ENCODE results near the gene CSRP1. TPM values are rescaled to one million over a fixed set of nuclear protein-coding genes. Genes with fewer than 3 reads are reported as not detected.
A peak's percentile ranks its signal among the peaks of the same experiment; 100 is the strongest.

The CSRP1 gene
- total and polyA plus RNA-seq, 2 of the 13 experiments (the other 11 are each of a cell fraction or from before 2014, with no cell fraction given): 17.7 to 68.9 TPM

DNA sequence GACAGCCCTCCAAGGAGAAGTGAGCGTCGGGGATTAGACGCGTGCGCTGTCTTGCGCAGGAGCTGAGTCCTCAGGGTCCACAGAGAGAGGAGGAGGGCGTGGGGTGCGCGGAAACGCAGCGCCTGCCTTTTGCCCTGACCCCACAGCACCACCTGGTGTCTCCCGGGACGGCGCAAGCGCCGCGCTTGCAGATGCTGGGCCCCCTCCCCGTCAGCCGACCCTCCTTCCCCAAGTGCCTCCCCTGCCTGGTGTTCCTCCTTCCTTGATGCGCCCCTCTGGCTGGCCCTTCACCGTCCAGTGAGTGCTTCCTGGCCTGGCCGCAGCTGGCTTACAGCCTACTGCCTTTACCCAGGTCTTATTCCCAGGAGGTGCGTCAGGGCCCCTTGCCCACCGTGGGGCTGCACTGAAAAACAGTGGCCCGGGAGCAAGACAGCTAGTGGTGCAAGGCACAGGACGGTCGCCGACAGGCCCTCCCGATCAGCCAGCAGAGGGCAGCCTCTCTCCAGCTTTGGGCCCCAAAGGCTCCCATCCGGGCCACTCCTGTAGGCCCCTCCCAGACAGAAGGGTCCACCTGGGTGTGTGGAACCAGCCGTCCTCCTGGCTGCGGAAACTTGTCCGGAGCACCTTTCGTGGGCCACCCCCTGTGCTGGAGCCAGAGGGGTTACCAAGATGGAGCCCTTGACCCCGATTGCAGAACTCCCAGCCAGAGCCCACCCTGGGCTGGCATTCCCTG, 25.0 kb downstream of the CSRP1 start (continued):
- TF ChIP-seq, protein P1, sequence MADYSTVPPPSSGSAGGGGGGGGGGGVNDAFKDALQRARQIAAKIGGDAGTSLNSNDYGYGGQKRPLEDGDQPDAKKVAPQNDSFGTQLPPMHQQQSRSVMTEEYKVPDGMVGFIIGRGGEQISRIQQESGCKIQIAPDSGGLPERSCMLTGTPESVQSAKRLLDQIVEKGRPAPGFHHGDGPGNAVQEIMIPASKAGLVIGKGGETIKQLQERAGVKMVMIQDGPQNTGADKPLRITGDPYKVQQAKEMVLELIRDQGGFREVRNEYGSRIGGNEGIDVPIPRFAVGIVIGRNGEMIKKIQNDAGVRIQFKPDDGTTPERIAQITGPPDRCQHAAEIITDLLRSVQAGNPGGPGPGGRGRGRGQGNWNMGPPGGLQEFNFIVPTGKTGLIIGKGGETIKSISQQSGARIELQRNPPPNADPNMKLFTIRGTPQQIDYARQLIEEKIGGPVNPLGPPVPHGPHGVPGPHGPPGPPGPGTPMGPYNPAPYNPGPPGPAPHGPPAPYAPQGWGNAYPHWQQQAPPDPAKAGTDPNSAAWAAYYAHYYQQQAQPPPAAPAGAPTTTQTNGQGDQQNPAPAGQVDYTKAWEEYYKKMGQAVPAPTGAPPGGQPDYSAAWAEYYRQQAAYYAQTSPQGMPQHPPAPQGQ (CRISPR knock-in tag; IDR thresholded peaks at IDR 0.05; ENCODE audit: borderline replicate concordance): no peak
- TF ChIP-seq, protein P2, sequence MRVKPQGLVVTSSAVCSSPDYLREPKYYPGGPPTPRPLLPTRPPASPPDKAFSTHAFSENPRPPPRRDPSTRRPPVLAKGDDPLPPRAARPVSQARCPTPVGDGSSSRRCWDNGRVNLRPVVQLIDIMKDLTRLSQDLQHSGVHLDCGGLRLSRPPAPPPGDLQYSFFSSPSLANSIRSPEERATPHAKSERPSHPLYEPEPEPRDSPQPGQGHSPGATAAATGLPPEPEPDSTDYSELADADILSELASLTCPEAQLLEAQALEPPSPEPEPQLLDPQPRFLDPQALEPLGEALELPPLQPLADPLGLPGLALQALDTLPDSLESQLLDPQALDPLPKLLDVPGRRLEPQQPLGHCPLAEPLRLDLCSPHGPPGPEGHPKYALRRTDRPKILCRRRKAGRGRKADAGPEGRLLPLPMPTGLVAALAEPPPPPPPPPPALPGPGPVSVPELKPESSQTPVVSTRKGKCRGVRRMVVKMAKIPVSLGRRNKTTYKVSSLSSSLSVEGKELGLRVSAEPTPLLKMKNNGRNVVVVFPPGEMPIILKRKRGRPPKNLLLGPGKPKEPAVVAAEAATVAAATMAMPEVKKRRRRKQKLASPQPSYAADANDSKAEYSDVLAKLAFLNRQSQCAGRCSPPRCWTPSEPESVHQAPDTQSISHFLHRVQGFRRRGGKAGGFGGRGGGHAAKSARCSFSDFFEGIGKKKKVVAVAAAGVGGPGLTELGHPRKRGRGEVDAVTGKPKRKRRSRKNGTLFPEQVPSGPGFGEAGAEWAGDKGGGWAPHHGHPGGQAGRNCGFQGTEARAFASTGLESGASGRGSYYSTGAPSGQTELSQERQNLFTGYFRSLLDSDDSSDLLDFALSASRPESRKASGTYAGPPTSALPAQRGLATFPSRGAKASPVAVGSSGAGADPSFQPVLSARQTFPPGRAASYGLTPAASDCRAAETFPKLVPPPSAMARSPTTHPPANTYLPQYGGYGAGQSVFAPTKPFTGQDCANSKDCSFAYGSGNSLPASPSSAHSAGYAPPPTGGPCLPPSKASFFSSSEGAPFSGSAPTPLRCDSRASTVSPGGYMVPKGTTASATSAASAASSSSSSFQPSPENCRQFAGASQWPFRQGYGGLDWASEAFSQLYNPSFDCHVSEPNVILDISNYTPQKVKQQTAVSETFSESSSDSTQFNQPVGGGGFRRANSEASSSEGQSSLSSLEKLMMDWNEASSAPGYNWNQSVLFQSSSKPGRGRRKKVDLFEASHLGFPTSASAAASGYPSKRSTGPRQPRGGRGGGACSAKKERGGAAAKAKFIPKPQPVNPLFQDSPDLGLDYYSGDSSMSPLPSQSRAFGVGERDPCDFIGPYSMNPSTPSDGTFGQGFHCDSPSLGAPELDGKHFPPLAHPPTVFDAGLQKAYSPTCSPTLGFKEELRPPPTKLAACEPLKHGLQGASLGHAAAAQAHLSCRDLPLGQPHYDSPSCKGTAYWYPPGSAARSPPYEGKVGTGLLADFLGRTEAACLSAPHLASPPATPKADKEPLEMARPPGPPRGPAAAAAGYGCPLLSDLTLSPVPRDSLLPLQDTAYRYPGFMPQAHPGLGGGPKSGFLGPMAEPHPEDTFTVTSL (CRISPR knock-in tag; IDR thresholded peaks at IDR 0.05; ENCODE audit: borderline replicate concordance): peak; percentile 48
- TF ChIP-seq GATAD1 (CRISPR knock-in tag; IDR thresholded peaks at IDR 0.05): peak; percentile 51; the same call in 1 of the 2 replicates
- TF ChIP-seq, protein P3, sequence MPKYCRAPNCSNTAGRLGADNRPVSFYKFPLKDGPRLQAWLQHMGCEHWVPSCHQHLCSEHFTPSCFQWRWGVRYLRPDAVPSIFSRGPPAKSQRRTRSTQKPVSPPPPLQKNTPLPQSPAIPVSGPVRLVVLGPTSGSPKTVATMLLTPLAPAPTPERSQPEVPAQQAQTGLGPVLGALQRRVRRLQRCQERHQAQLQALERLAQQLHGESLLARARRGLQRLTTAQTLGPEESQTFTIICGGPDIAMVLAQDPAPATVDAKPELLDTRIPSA (CRISPR knock-in tag; IDR thresholded peaks at IDR 0.05; ENCODE audit: borderline replicate concordance): no peak; the same call in 1 of the 2 replicates
- TF ChIP-seq, protein P4, sequence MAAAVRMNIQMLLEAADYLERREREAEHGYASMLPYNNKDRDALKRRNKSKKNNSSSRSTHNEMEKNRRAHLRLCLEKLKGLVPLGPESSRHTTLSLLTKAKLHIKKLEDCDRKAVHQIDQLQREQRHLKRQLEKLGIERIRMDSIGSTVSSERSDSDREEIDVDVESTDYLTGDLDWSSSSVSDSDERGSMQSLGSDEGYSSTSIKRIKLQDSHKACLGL (CRISPR knock-in tag; IDR thresholded peaks at IDR 0.05): peak; percentile 55; the same call in 1 of the 2 replicates
- 0 out of 2 replicates have a peak, but pooled peaks have one; percentile 29 for TF ChIP-seq ZNF766 (CRISPR knock-in tag; IDR thresholded peaks at IDR 0.05; ENCODE audit: borderline replicate concordance)
- TF ChIP-seq REXO4 (CRISPR knock-in tag; IDR thresholded peaks at IDR 0.05; ENCODE audit: borderline replicate concordance): no peak
- TF ChIP-seq ZFX (CRISPR knock-in tag; IDR thresholded peaks at IDR 0.05; ENCODE audit: low read depth): peak; percentile 54
- TF ChIP-seq RNF2 (conservative IDR thresholded peaks at IDR 0.05; ENCODE audit: low read depth): no peak
- TF ChIP-seq ZNF747 (CRISPR knock-in tag; IDR thresholded peaks at IDR 0.05; ENCODE audit: borderline replicate concordance): 0 out of 2 replicates have a peak, but pooled peaks have one; percentile 45
- 0 out of 2 replicates have a peak, but pooled peaks have one; percentile 42 for TF ChIP-seq CENPT (CRISPR knock-in tag; IDR thresholded peaks at IDR 0.05; ENCODE audit: low read depth)
- peak; percentile 45 for TF ChIP-seq HNRNPLL (IDR thresholded peaks at IDR 0.05; ENCODE audit: low read depth, low read length, poor library complexity, severe bottlenecking)
- TF ChIP-seq SP4 (CRISPR knock-in tag; IDR thresholded peaks at IDR 0.05): 0 out of 2 replicates have a peak, but pooled peaks have one; percentile 29
- no peak for TF ChIP-seq ZNF850 (CRISPR knock-in tag; conservative IDR thresholded peaks at IDR 0.05)
- TF ChIP-seq ZNF383 (CRISPR knock-in tag; IDR thresholded peaks at IDR 0.05; ENCODE audit: borderline replicate concordance): peak; percentile 24; the same call in 1 of the 2 replicates
- peak; percentile 62; the same call in 1 of the 2 replicates for TF ChIP-seq ZSCAN31 (CRISPR knock-in tag; IDR thresholded peaks at IDR 0.05; ENCODE audit: low read depth)
- TF ChIP-seq KDM1A (CRISPR knock-in tag; IDR thresholded peaks at IDR 0.05): no peak
- TF ChIP-seq ZNF501 (CRISPR knock-in tag; IDR thresholded peaks at IDR 0.05): peak; percentile 57
